LNCaP clone FGC (cell line): ENCODE data around the gene TMEM130.

ENCODE experiments used
- DNase-seq: peaks from one replicate; pipeline ENCODE4 v3.0.0-alpha.2; 2011; ENCODE audit warnings: low read depth
- H3K4me3 ChIP-seq: 2 replicates; pipeline ENCODE4 v1.5.1; 2011; ENCODE audit warnings: mild to moderate bottlenecking, low read depth, low read length, control low read depth
- CTCF ChIP-seq: IDR thresholded peaks from 2 replicates; pipeline ENCODE4 v1.5.1; 2012; ENCODE audit warnings: mild to moderate bottlenecking; ENCODE audit not compliant: control insufficient read depth, insufficient read depth; ENCODE audit errors: extremely low read depth

The TMEM130 gene

DNA sequence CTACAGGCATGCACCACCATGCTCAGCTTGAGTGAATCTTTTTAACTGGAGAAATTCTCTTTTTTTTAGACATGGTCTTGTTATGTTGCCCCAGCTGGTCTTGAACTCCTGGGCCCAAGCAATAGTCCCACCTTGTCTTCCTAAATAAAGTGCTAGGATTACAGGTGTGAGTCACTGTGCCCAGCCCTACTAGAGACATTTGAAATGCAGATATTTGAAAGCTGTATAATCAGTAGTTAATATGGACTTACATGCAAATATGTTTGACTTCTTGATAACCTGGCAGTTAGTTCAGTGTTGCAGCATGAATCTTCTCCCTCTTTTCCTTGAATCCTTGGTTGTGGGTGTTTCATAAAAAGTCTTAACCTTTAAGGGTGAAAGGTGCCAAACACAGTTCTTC lies 17.2 kb upstream of the TMEM130 start:
- no peak overlapping the region for H3K4me3 ChIP-seq
- DNase-seq: no peak
- no peak for TF ChIP-seq CTCF

- no peak overlapping the region for H3K4me3 ChIP-seq
- no peak for TF ChIP-seq CTCF
- DNase-seq: no peak
These were observed 14.6 kb upstream of the TMEM130 start for GRCh38 chr7:98884416-98884815.

- TF ChIP-seq CTCF: no peak
- no peak for DNase-seq
- H3K4me3 ChIP-seq: no peak overlapping the region
These were observed 11.9 kb upstream of the TMEM130 start for GRCh38 chr7:98881561-98882315.

DNA sequence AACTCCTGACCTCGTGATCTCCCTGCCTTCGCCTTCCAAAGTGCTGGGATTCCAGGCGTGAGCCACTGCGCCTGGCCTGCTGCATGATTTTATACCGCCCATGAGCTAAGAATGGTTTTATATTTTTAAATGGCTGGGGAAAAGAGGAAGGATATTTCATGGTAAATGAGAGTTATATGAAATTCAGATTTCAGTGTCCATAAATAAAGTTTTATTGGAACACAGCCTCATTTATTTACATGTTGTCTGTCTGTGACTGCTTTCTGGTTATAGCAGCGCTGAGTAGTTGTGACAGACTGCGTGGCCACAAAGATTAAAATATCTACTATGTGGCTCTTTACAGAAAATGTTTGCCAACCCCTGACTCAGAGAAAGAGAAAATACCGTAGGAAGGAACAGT lies 10.7 kb upstream of the TMEM130 start:
- H3K4me3 ChIP-seq: peak overlapping the region; percentile 96
- no peak for TF ChIP-seq CTCF
- DNase-seq: no peak

GRCh38 chr7:98879979-98880315 lies 10.1 kb upstream of the TMEM130 start:
- peak overlapping the region; percentile 96 for H3K4me3 ChIP-seq
- no peak for DNase-seq
- no peak for TF ChIP-seq CTCF

DNA sequence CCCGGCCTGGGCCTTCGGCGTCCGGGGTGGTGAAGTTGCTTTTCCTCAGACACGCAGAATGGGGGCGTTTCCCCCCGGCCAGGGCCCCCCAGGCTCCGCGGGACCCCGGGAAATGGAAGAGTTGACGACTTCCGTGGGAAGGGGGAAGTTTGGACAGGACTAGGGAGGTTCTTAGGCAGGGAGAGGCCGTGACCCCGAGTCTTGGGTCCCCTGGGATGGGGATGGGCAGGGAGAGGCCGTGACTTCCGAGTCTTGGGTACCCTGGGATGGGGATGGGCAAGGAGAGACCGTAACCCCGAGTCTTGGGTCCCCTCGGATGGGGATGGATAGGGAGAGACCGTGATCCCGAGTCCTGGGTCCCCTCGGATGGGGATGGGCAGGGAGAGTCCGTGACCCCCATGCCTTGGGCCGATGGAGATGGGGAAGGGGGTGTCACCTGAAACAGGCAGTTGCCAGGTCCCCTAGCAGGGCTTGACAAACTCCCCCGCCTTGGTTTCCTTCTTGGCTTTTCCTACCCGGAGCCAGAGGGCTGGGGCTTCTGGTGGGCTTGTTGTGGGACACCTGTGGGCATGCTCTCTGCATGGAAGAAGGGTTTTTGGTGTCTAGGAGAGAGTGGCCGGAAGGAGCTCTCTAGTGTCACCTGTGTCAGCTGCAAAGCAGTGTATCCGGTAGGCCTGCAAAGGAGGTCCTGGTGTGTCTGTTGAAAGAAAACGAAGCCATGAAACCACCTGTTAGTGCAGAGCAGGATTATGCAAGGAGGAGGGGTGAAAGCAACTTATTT lies 9.6 kb upstream of the TMEM130 start:
- TF ChIP-seq CTCF: peak; percentile 57
- DNase-seq: peak; percentile 27
- H3K4me3 ChIP-seq: peak overlapping the region; percentile 96
